Transverse colon (tissue), 4 donors: ENCODE results near the gene TGM4.

Source experiments
- CTCF ChIP-seq, 5 experiments: fragments of 200-600 bp in 3 of 5; fragments of 450-650 bp in 2 of 5; sonication (generic) in 3 of 5; IDR thresholded peaks; 1 replicate in 2 of 5; 2 replicates in 3 of 5; pipeline ENCODE4 v1.5.1; 2016 to 2017; ENCODE audit warnings: antibody characterized with exemption in 5 of 5, inconsistent platforms in 3 of 5, mild to moderate bottlenecking in 2 of 5, moderate library complexity in 1 of 5
- EP300 ChIP-seq: sonication (generic); formaldehyde crosslinking; IDR thresholded peaks from one replicate; pipeline ENCODE4 v1.6.1; 2017; ENCODE audit warnings: antibody characterized with exemption, low read depth
- POLR2A ChIP-seq: fragments of 450-650 bp; IDR thresholded peaks from one replicate; pipeline ENCODE4 v1.6.1; 2016; ENCODE audit warnings: antibody characterized with exemption, mild to moderate bottlenecking, moderate library complexity
- POLR2AphosphoS5 ChIP-seq, 3 donors: sonication (generic); formaldehyde crosslinking; IDR thresholded peaks; one replicate each; pipeline ENCODE4 v1.6.1; 2016; ENCODE audit warnings: antibody characterized with exemption in 3 of 3

GRCh38 chr3:44926921-44927320 is 52.5 kb downstream of the TGM4 start:
- TF ChIP-seq CTCF (IDR thresholded peaks at IDR 0.05) (no peak), POLR2A (no peak), POLR2AphosphoS5 (IDR thresholded peaks at IDR 0.05) (no peak), EP300 (no peak)
